Renal pelvis (tissue), 4 donors: ENCODE results near the gene LRP5. TPM values are rescaled to one million over a fixed set of nuclear protein-coding genes. Genes with fewer than 3 reads are reported as not detected.

Experiments
- DNase-seq: peaks from one replicate; pipeline ENCODE4 v3.0.0-alpha.2; 2013
- polyA plus RNA-seq, 3 donors: library from polyadenylated mRNA; unstranded; fragments of 120-200 nt; gene quantifications; one replicate each; pipeline ENCODE4 v1.2.1, GENCODE V29; 2013; ENCODE audit not compliant: insufficient read length in 3 of 3

LRP5 gene
- polyA plus RNA-seq, 3 donors: 55.3 to 58.8 (median 57.5) TPM

GRCh38 chr11:68326334-68327215 is 14.2 kb downstream of the LRP5 start:
- DNase-seq: no peak

GRCh38 chr11:68327586-68328370 is 15.4 kb downstream of the LRP5 start:
- no peak for DNase-seq

- no peak for DNase-seq
These were observed 16.1 kb downstream of the LRP5 start for GRCh38 chr11:68328374-68329091.

- DNase-seq: no peak
These were observed 17.1 kb downstream of the LRP5 start for GRCh38 chr11:68329536-68329935.

GRCh38 chr11:68329978-68330699 is 17.7 kb downstream of the LRP5 start:
- DNase-seq: no peak

GRCh38 chr11:68330700-68331337 is 18.4 kb downstream of the LRP5 start:
- no peak for DNase-seq

- no peak for DNase-seq
These were observed 19.1 kb downstream of the LRP5 start for GRCh38 chr11:68331338-68331947.

- no peak for DNase-seq
These were observed 19.8 kb downstream of the LRP5 start for GRCh38 chr11:68332186-68332585.

GRCh38 chr11:68333173-68333572 is 20.8 kb downstream of the LRP5 start:
- DNase-seq: no peak

GRCh38 chr11:68334923-68335322 is 22.5 kb downstream of the LRP5 start:
- no peak for DNase-seq

GRCh38 chr11:68335683-68336082 is 23.3 kb downstream of the LRP5 start:
- DNase-seq: no peak

GRCh38 chr11:68336716-68337115 is 24.3 kb downstream of the LRP5 start:
- DNase-seq: no peak

- no peak for DNase-seq
These were observed 25.0 kb downstream of the LRP5 start for GRCh38 chr11:68337399-68337835.

GRCh38 chr11:68338051-68338780 is 25.8 kb downstream of the LRP5 start:
- DNase-seq: no peak

- DNase-seq: no peak
These were observed 27.8 kb downstream of the LRP5 start for GRCh38 chr11:68340003-68340767.

GRCh38 chr11:68340784-68341556 is 28.6 kb downstream of the LRP5 start:
- no peak for DNase-seq

GRCh38 chr11:68341557-68342458 is 29.4 kb downstream of the LRP5 start:
- no peak for DNase-seq
